ENCODE data around the gene TMC1. TPM values are rescaled to one million over a fixed set of nuclear protein-coding genes. Genes with fewer than 3 reads are reported as not detected.

Gene TMC1
- total and polyA plus RNA-seq, 10 of the 15 experiments (the other 5 are each of a cell fraction or from before 2014, with no cell fraction given): 0.06 to 0.94 (median 0.40) TPM; not detected in 1

DNA sequence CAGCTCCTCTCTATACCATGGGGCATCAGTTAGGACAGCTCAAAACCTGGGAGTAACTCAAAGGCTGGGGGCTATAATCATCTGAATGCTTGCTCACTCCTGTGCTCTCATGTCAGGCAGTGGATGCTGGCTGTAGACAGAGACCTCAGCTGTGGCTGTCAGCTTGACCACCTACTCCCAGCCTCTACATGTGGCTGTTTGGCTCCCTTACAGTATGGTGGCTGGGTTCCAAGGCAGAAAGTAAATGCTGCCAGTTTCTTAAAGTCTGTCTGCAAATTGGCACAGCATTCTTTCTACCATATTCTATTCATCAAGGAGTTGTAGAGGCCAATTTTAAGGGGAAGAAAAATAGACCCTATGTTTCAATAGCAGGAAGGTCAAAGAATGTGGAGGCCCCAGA is 66.9 kb downstream of the TMC1 start:
- H3K27me3 ChIP-seq (replicated peaks in 1 of 2; ENCODE audit: control insufficient read depth in 2 of 2, insufficient read depth in 2 of 2, low read length in 1 of 2): no peaks in the 10 kb centered on the region
- H3K36me3 ChIP-seq (ENCODE audit: control insufficient read depth in 2 of 2, insufficient read depth in 2 of 2, low read length in 1 of 2): no peaks in the 10 kb centered on the region
- TF ChIP-seq ZNF24 (IDR thresholded peaks at IDR 0.05) (no peak), SMC3 (IDR thresholded peaks at IDR 0.05; ENCODE audit: borderline replicate concordance, low read length) (no peak), SP1 (IDR thresholded peaks at IDR 0.05; ENCODE audit: low read depth, low read length) (no peak), SUPT20H (IDR thresholded peaks at IDR 0.05; ENCODE audit: borderline replicate concordance, control insufficient read depth, low read depth, low read length) (no peak), SMAD1 (IDR thresholded peaks at IDR 0.05; ENCODE audit: low read depth, partially characterized antibody) (no peak), RB1 (IDR thresholded peaks at IDR 0.05; ENCODE audit: borderline replicate concordance) (no peak), EZH2 (IDR thresholded peaks at IDR 0.05; ENCODE audit: borderline replicate concordance, control insufficient read depth, low read depth, low read length) (no peak), CHD1 (IDR thresholded peaks at IDR 0.05; ENCODE audit: low read depth, low read length) (no peak), ZZZ3 (IDR thresholded peaks at IDR 0.05; ENCODE audit: control insufficient read depth, insufficient read length, low read depth) (no peak), MYB (IDR thresholded peaks at IDR 0.05; ENCODE audit: borderline replicate concordance, low read depth, low read length) (no peak), ATF7 (IDR thresholded peaks at IDR 0.05; ENCODE audit: low read depth) (no peak), NFXL1 (IDR thresholded peaks at IDR 0.05; ENCODE audit: borderline replicate concordance) (no peak), ETV6 (conservative IDR thresholded peaks at IDR 0.05 in 1 of 2, IDR thresholded peaks at IDR 0.05 in 1 of 2; ENCODE audit: borderline replicate concordance in 1 of 2, low read depth in 1 of 2) (no peak), RFX5 (IDR thresholded peaks at IDR 0.05; ENCODE audit: low read depth, low read length) (no peak)
- TF ChIP-seq, protein P1, sequence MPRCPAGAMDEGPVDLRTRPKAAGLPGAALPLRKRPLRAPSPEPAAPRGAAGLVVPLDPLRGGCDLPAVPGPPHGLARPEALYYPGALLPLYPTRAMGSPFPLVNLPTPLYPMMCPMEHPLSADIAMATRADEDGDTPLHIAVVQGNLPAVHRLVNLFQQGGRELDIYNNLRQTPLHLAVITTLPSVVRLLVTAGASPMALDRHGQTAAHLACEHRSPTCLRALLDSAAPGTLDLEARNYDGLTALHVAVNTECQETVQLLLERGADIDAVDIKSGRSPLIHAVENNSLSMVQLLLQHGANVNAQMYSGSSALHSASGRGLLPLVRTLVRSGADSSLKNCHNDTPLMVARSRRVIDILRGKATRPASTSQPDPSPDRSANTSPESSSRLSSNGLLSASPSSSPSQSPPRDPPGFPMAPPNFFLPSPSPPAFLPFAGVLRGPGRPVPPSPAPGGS (IDR thresholded peaks at IDR 0.05; ENCODE audit: borderline replicate concordance, insufficient read depth, low read depth, low read length, poor library complexity, severe bottlenecking): no peak
- no peak overlapping the region for H3K4me3 ChIP-seq
- H3K4me1 ChIP-seq (ENCODE audit: control insufficient read depth, insufficient read depth, low read length): no peaks in the 10 kb centered on the region
- no peak for FAIRE-seq
- no peaks in the 10 kb centered on the region for H4K20me1 ChIP-seq (ENCODE audit: control insufficient read depth, insufficient read depth)
- BruUV-seq (replicated peaks): no TSS peak
- H3K9me3 ChIP-seq (replicated peaks; ENCODE audit: control insufficient read depth, insufficient read depth, low read length): no peaks in the 10 kb centered on the region
- SMC1A ChIA-PET (ENCODE audit: uncharacterized antibody, unreplicated experiment): interaction anchor here (0.9 to 8.9 kb wide), 8 partner anchors 10 to 549 kb away, joined by 3 to 97 read pairs (median 8); no protein-coding TSS in a partner anchor
- POLR2A ChIA-PET: interaction anchor here (1.3 kb wide), 1 partner anchor 237 kb away, joined by 4 read pairs; no protein-coding TSS in a partner anchor
- no peak for DNase-seq (ENCODE audit: low read depth, low spot score)
- RAD21 ChIA-PET (ENCODE audit: unreplicated experiment): interaction anchor here (5.6 to 6.6 kb wide), 2 partner anchors 296 to 307 kb away, joined by 54 to 63 read pairs; no protein-coding TSS in a partner anchor
- intact Hi-C loops (cut with micrococcal nuclease; ENCODE audit: unreplicated experiment) (no loop called here), in situ Hi-C loops (cut with MboI) (no loop called here)
- ATAC-seq: no peak
- H3K27ac ChIP-seq (ENCODE audit: control insufficient read depth, insufficient read depth): no peak overlapping the region
- no peak overlapping the region for H3K4me2 ChIP-seq (ENCODE audit: control insufficient read depth, insufficient read depth)
- no peak overlapping the region for H2AFZ ChIP-seq (ENCODE audit: control insufficient read depth, low read depth, low read length)
- no peaks in the 10 kb centered on the region for H3K79me2 ChIP-seq (ENCODE audit: control insufficient read depth, insufficient read depth, low read length)
- CTCF ChIA-PET: interaction anchor here (1.1 to 10.0 kb wide), 7 partner anchors 21 to 312 kb away, joined by 3 to 172 read pairs (median 4); no protein-coding TSS in a partner anchor
- H3K9ac ChIP-seq (ENCODE audit: control insufficient read depth, insufficient read depth, low read length): no peak overlapping the region

Measured in GM12878 (cell line).